Measurements from ENCODE around the gene PLA2R1. TPM values are rescaled to one million over a fixed set of nuclear protein-coding genes. Genes with fewer than 3 reads are reported as not detected.

Gene PLA2R1
- total and polyA plus RNA-seq, 2 of the 4 experiments (the other 2 are of a cell fraction): 0.43 to 0.54 TPM

DNA sequence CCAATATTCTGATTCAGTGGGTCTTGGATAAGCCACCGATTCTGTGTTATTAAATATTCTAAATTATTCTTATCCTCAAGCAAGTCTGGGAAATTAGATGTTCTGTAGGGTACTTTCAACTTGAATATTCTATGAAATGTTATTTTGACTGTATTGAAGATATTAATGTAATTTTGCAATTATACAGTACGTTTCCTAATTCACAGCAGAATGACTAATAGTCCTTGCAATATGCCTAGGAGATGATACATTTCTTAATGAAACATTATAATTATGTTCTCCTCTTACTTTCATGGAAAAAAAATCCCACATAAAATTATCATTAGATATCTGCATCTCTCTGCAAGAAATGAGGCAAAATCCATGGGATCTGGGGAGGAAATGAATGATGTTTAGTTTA, 46.2 kb upstream of the PLA2R1 start:
- intact Hi-C loops (cut with micrococcal nuclease): loop anchor here (10.0 kb wide), 1 partner anchor 296 kb away; no protein-coding TSS in a partner anchor
- no TSS peak for BruUV-seq (replicated peaks)

More for the DNA sequence above, 46.2 kb upstream of the PLA2R1 start:
- DNase-seq (no peak), ATAC-seq (ENCODE audit: low read depth) (no peak)
- Histone ChIP-seq H3K18ac (ENCODE audit: low read depth, low read length) (no peak overlapping the region), H3K27ac (ENCODE audit: insufficient read depth, low read length) (no peak overlapping the region), H2BK120ac (ENCODE audit: low read depth, low read length) (no peak overlapping the region), H3K27me3 (ENCODE audit: control insufficient read depth, insufficient read depth, low read length) (peaks cover 2% of the 10 kb centered on the region; the same call in 1 of the 2 replicates), H3K36me3 (ENCODE audit: control insufficient read depth, insufficient read depth, low read length) (no peaks in the 10 kb centered on the region), H3K79me1 (ENCODE audit: low read depth in 1 of 2, low read length in 2 of 2) (no peaks in the 10 kb centered on the region), H3K4me2 (ENCODE audit: low read depth, low read length) (no peak overlapping the region), H3K14ac (replicated peaks; ENCODE audit: low read depth, low read length) (no peak overlapping the region), H2BK20ac (ENCODE audit: low read depth, low read length) (no peak overlapping the region), H2AFZ (replicated peaks; ENCODE audit: low read length, poor library complexity) (no peak overlapping the region), H3K9ac (ENCODE audit: low read depth, low read length) (no peak overlapping the region), H3K9me3 (ENCODE audit: control insufficient read depth, insufficient read depth, low read length) (no peaks in the 10 kb centered on the region), H2BK5ac (ENCODE audit: low read depth, low read length, poor library complexity, severe bottlenecking) (no peak overlapping the region), H2AK9ac (replicated peaks; ENCODE audit: low read depth, low read length, poor library complexity) (no peak overlapping the region), H2BK15ac (ENCODE audit: low read depth, low read length) (no peak overlapping the region), H3K23ac (ENCODE audit: low read depth, low read length) (no peak overlapping the region), H4K5ac (ENCODE audit: low read depth, low read length) (no peak overlapping the region), H4K20me1 (ENCODE audit: insufficient read depth, low read length) (no peaks in the 10 kb centered on the region), H3K9me1 (ENCODE audit: insufficient read depth, low read length) (no peaks in the 10 kb centered on the region), H4K8ac (ENCODE audit: low read depth in 2 of 2, low read length in 2 of 2) (no peak overlapping the region), H4K91ac (ENCODE audit: insufficient read depth, low read depth, low read length) (no peak overlapping the region), H2AK5ac (ENCODE audit: low read depth, low read length) (no peak overlapping the region), H3K4me3 (ENCODE audit: insufficient read depth, low read depth, low read length) (no peak overlapping the region), H3K4ac (ENCODE audit: low read depth, low read length) (no peak overlapping the region), H3K56ac (ENCODE audit: extremely low read depth, insufficient read depth, low read length) (no peak overlapping the region), H3K4me1 (ENCODE audit: control insufficient read depth, insufficient read depth, low read length) (no peaks in the 10 kb centered on the region)
- dilution Hi-C loops (cut with HindIII; ENCODE audit: low sequenced_read_pairs, unreplicated experiment) (no loop called here), in situ Hi-C loops (cut with MboI; ENCODE audit: low sequenced_read_pairs) (loop anchor here (10.0 kb wide), 1 partner anchor 876 kb away; no protein-coding TSS in a partner anchor)
- no peak for TF ChIP-seq MXI1 (IDR thresholded peaks at IDR 0.05; ENCODE audit: borderline replicate concordance, low read depth, low read length)
- TF ChIP-seq RFX5 (IDR thresholded peaks at IDR 0.05; ENCODE audit: low read depth, low read length): no peak
- no peak for TF ChIP-seq POLR2A (IDR thresholded peaks at IDR 0.05; ENCODE audit: low read depth, low read length)
- TF ChIP-seq MAFK (IDR thresholded peaks at IDR 0.05; ENCODE audit: low read depth, low read length): no peak
- TF ChIP-seq CHD1 (IDR thresholded peaks at IDR 0.05; ENCODE audit: low read depth, low read length): no peak
- TF ChIP-seq, protein P1, sequence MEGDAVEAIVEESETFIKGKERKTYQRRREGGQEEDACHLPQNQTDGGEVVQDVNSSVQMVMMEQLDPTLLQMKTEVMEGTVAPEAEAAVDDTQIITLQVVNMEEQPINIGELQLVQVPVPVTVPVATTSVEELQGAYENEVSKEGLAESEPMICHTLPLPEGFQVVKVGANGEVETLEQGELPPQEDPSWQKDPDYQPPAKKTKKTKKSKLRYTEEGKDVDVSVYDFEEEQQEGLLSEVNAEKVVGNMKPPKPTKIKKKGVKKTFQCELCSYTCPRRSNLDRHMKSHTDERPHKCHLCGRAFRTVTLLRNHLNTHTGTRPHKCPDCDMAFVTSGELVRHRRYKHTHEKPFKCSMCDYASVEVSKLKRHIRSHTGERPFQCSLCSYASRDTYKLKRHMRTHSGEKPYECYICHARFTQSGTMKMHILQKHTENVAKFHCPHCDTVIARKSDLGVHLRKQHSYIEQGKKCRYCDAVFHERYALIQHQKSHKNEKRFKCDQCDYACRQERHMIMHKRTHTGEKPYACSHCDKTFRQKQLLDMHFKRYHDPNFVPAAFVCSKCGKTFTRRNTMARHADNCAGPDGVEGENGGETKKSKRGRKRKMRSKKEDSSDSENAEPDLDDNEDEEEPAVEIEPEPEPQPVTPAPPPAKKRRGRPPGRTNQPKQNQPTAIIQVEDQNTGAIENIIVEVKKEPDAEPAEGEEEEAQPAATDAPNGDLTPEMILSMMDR (conservative IDR thresholded peaks at IDR 0.05; ENCODE audit: low read depth, low read length): no peak
- TF ChIP-seq RCOR1 (IDR thresholded peaks at IDR 0.05; ENCODE audit: insufficient replicate concordance, low read length): no peak
- TF ChIP-seq FOS (IDR thresholded peaks at IDR 0.05; ENCODE audit: low read depth, low read length): no peak
- TF ChIP-seq RAD21 (IDR thresholded peaks at IDR 0.05; ENCODE audit: low read length): no peak
- TF ChIP-seq, protein P2, sequence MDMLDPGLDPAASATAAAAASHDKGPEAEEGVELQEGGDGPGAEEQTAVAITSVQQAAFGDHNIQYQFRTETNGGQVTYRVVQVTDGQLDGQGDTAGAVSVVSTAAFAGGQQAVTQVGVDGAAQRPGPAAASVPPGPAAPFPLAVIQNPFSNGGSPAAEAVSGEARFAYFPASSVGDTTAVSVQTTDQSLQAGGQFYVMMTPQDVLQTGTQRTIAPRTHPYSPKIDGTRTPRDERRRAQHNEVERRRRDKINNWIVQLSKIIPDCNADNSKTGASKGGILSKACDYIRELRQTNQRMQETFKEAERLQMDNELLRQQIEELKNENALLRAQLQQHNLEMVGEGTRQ (IDR thresholded peaks at IDR 0.05; ENCODE audit: low read depth, low read length): no peak
- TF ChIP-seq NFE2L2 (IDR thresholded peaks at IDR 0.05; ENCODE audit: low read depth, low read length): no peak
- TF ChIP-seq BHLHE40 (IDR thresholded peaks at IDR 0.05; ENCODE audit: low read depth, low read length): no peak
- no peak for TF ChIP-seq MAZ (IDR thresholded peaks at IDR 0.05; ENCODE audit: borderline replicate concordance, low read depth, low read length)
- TF ChIP-seq CEBPB (IDR thresholded peaks at IDR 0.05; ENCODE audit: low read depth, low read length): no peak
- TF ChIP-seq, protein P3, sequence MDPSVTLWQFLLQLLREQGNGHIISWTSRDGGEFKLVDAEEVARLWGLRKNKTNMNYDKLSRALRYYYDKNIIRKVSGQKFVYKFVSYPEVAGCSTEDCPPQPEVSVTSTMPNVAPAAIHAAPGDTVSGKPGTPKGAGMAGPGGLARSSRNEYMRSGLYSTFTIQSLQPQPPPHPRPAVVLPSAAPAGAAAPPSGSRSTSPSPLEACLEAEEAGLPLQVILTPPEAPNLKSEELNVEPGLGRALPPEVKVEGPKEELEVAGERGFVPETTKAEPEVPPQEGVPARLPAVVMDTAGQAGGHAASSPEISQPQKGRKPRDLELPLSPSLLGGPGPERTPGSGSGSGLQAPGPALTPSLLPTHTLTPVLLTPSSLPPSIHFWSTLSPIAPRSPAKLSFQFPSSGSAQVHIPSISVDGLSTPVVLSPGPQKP (IDR thresholded peaks at IDR 0.05; ENCODE audit: borderline replicate concordance, low read depth, low read length): no peak
- TF ChIP-seq SMC3 (IDR thresholded peaks at IDR 0.05; ENCODE audit: low read depth, low read length): no peak
- no CpG with 5 or more reads among the region's 2 CpGs for WGBS, 2 experiments (ENCODE audit: extremely low coverage in 2 of 2, insufficient read length in 1 of 2)
- POLR2A ChIA-PET (ENCODE audit: unreplicated experiment): no interaction called here
- CTCF ChIA-PET: no interaction called here
